Activated T-helper 1 cell treated with anti-CD3 and anti-CD28 coated beads, Interleukin-2, amount 50 U/mL, for 16 hours (primary cell): ENCODE results near the gene LRRC8C.
"Not testable (repeated sequence)": the region's sequence is repeated elsewhere in the genome, so short reads cannot be mapped to it uniquely, and the experiment has no call there.

Experiments used
- DNase-seq, 2 donors: peaks; one replicate each; pipeline ENCODE4 v3.0.0-alpha.2; 2020; ENCODE audit warnings: low read depth in 1 of 2, low spot score in 1 of 2

LRRC8C gene

DNA sequence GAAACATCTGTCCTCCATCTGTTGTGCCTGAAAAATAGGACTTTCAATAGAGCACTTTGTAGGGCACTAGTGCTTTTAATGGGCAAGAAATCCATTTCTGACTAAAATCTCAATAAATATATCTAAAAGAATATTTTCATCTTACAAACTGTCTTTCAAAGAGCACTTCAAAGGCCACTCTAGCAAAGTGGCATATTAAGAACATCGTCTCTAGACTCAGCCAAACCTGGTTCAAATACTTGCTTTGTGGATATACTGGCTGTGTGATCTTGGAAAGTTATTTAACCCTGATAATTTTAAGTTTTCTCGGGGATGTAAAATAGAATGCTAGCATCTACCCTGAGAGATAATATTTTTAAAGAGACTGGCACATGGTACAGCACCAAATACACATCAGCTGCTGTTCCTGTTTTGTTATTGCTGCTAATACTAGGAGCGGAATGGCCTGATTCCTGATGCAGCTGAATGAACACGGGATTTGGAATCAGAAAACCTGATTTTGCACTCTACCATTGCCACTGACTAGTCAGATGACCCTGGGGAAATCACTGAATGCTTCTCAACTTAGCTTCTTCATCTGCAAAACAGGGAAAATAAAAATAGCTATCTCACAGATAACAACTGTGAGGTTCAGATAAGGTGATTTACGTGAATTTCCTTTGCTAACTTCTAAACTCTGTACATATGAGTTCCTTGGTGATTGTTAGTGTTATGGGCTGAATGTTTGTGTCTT, 25.2 kb upstream of the LRRC8C start:
- DNase-seq: no peak

DNA sequence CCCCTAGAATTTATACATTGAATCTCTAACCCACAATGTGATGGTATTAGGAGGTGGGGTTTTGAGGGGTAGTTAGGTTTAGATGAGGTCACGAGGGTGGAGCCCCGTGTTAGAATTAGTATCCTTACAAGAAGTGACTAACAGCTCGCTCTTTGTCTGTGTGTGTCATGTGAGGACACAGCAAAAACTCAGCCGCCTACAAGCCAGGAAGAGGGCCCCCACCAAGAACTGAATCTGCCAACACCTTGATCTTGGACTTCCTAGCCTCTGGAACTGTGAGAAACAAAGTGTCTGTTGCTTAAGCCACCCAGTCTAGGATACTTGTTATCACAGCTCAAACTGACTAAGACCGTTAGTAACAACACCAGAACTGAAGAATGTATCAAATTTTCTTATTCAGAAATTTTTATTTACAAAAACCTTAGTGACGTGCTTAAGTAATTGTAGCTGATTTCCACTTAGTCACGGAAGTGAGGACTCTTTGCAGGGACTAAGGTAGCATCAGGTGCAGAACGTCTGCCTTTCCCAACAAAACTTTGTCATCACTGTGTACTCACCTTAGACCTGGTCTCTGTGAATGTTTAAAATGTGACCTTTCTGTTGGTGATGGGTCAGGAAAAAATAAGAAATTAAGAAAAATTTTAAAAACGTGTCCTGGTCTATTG, 24.5 kb upstream of the LRRC8C start:
- DNase-seq: peak; percentile 44 to 61

DNA sequence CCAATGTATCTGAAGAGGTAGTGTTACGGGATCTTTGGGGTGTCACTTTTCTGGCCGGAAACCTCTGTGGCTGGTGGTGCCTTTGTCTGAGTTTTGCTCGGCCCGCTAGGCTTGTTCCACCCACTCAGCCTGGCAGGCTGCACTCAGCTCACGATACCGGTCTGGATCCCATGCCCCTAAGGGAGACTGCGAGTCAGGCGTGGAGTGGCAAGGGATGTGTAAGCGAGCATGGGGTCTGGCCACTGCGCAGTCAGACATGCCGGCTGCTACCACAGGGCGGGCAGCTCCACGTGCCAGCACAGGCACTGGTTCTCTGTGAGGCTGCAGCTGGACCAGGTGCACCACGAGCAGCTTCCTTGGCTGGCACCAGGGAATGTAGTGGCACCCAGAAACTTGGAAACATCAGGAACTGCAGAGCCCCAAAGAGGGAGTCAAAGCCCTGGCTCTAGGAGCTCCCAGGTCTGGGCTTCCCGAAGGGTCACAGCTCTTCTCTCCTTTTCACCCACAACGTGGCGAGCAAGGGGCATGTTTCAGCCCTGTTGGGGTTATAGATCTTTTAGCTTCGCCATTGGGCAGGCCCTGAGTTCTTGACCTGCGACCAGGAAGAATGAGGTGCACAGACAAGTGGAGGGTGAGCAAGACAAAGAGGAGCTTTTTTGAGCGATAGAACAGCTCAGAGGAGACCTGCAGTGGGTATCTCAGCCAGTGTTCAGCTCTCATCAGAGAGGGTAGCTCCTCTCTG, 23.8 kb upstream of the LRRC8C start:
- peak in 1 of 2 donors; percentile 45 for DNase-seq

DNA sequence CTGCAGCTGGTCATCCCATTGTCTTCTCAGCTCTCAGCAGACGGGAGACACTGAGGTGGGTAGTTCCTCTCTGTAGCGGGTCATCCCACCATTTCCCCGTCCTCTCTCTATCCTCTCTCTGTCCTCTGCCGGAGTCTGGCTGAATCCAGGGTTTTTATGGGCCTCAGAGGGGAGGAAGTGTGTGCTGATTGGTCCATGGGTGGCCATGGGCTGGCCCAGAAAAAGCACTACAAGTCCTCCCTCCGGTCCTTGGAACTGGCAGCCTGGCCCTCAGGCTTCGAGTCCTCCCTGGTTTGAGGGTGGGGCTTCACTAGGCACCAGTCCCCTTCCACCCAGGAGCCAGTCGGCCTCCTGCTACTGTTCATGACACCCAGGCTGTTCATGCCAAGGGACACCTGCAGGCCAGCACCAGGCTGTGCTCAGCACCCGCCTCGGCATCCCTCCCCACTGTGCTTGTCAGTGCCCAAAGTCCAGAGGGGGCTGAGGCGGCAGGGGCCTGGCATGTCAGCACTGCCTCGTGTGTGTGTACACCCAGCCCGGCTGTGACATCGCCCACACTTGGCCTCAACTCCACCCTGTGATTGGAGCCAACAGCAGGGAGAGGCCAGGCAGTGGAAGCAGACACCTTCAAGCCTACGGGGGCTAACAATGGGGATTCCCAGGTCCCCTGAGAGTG, 23.0 kb upstream of the LRRC8C start:
- peak in 1 of 2 donors; percentile 30 for DNase-seq

DNA sequence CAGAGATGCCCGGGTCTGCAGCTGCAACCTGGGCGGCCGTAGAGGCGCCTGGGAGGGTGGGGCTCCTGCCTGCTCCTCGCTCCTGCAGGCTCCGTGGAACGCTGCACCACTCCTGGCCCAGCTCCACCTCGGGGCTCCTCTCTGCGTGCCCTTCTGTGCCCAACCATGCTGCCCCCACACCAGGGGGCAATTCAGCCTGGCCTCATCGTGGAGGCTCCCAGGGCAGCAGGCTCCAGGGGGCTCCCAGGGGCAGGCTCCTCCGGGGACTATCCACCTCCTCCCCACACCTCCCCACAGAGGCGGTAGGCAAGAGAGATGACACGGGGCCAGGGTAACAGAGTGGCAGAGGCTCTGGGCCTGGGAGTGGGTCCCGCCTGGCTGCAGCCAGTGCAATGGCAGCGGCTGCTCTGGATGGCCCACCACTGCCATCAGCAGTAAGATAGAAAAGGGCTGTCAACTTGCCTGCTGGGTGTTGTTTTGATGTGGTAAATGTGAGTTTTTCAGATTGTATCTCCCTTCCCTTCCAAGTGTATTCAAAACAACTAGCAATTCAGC, 22.4 kb upstream of the LRRC8C start:
- DNase-seq: peak in 1 of 2 donors; percentile 30

DNA sequence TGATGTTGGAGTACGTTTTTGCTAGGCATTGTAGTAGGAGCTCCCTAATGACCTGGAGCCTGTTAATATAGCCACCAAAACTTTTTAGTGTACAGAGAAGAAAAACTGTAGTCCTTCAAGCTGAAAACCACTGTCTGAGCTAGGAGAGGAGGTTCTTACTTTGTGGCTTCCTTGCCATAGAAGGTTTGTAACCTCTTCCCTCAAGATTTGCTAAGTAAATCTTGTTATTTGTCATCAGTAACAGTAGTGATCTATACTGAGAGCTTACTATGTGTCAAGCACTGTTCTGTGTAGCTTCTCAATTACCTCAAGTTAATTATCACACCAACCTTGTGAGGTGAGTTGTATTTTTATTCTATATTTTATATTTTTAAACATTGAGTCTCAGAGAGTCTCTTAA, 21.2 kb upstream of the LRRC8C start:
- DNase-seq: no peak

DNA sequence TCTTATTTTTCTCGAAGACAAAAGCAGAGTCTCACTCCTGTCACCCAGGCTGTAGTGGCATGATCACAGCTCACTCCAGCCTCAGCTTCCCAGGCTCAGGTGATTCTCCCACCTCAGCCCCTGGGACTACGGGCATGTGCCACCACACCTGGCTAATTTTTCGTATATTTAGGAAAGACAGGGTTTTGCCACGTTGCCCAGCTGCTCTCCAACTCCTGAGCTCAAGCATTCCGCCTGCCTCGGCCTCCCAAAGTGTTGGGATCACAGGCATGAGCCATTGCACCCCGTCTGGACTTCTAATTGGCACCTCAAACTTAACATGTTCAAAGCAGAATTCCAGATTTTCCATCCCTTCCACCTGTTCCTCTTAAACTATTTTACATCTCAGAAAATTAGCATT, 19.0 kb upstream of the LRRC8C start:
- DNase-seq: no peak

DNA sequence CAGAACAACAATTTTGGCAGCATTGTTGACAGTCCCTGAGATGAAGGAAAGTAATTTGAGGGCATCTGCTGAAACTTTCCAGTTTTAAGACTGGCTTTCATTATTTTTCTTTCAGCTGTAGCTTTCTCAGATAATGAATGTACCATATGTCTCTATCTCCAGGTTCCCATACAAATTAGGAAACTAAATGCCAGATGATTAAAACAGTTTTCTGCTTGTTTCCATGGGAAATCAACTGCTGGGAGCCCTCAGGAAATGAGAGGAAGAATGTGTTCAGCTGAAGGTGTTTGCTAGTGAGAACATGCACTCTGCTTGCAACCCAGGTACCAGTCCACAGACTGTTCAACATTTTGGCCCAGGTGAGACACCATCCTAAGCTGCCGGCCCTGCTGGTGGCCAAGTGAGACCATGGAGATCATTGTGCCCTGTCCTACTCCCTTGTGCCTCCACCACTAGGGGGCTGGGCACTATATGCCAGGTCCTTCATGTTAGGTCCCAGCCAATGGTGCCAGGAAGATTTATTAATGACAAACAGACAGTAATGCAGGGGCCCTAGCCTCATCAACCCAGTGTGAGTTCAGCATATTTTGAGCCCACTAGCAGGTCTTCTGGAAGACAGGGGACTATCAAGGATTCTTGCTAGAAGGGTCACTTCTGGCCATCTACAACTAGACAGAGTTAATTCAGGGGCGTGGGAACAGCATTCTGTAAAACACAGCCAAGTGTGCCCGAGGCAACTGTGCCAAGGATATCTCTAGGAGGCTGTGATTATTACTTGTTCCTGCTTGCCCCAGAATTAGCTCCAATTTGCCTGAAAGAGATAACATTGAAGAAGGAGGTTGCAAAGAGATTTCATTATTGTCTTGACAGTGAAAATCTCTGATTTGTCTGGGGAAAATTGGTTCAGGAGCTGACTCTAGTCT, 17.0 kb upstream of the LRRC8C start:
- no peak for DNase-seq

DNA sequence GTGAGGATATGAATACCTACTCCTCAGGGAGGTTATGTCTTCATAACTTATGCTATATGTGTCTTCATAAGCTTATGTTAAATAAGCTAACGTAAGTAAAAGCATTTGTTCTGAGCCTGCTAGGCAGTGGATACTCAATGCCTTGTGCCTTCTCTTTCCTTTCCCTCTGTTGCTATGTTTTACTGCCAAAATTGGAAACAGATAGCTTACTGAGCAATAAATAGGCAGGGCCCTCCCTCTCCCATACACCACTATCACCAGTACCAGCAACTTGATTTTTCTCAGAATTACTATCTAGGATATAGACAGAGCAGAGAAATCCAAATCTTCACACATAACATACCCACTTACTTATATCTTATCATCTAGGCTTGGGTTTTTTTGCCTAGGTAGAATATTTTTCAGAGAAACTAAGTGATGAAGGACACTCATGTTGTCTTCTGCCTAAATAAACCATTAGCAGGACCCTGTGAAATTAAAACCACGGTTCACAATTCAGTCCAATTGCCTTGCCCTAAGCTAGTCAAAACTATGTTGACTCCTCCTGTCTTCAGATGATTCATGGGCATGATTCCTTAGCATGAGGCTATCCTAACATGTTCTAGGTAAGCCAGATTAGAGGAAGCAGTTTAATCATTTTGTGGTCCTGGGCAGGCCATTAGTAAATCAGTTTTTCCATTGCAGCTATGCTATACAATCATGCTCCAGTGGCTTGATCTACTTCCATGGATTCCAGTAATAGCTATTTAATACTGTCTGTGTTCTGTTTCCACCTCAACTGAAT, 15.9 kb upstream of the LRRC8C start:
- no peak for DNase-seq

DNA sequence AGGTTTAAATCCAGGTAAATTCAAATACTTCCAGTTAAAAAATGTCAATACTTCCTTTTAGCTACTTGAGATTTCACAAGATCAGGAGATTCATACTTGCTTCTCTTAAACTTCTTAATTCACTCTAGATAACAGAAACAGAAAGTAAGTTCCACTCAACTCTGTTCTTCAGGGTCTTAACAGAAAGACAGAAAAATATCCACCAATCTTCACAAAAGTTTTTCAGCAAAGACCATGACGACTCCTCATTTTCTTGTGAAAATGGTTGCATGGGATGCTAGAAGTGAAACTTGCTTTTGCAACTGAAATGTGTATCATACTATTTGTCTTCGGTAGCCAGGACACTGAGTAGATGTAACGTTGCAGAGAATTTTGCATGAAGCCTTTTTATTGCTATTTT, 12.3 kb upstream of the LRRC8C start:
- DNase-seq: no peak

DNA sequence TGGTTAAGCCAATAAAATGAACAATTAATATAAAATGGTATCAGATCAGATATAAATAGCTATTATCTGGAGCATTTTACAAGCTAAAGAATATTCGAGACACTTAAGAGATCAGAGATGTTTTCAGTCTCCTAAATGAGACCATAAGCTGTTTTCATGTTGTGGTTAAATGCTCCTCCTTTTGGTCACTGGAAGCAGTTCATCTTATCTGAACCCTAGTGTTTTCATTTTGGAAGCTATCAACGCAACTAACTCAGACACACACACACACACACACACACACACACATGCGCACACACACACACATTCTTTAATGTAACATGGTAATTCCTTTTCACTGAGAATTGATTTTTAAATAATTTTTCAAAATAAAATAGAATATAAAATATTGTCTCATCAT, 10.0 kb upstream of the LRRC8C start:
- DNase-seq: no peak

DNA sequence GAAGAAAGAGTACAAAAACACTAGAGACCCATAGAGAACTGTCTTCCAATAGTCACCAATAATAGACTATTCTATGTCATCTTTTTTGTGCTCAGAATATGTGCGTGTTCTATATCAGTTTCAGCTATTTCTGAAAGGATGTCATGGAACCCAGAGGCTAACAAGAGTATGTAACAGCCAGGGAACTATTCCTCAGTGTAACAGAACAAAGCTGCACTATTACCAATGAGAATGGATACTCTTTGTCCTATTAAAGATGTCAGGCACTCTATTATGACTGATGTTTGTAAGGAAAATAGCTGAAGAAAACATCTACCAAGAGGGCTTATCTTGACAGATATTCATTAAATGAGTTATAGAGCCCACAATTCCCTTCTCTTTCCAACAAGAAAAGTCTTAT, 8.6 kb upstream of the LRRC8C start:
- no peak for DNase-seq

DNA sequence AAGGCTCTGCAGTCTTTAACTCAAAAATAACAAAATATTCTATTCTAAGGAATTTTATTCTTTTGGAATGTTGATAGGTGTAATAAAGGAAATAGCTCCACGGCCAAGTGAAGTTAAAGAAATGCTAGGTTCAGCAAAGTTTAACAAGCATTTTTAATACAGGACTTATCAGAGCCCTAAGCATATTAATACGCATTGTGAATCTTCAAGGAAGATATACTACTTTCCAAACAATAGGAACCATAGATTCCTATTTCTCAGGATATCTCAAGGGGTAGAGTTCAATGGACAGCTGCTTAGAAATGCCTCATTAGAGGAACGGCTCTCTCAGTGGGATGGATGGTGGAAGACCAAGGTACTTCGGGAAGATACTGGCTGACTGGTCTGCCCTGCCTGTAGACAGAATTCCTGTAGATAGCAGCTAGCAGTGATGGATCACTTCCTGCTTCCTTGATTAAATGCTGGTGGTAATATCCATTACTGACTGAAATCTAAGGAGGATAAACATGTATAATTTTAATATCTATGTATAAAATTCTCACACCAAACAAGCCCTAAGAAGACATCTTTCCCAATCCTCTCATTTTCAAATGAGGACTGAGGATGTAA, 8.1 kb upstream of the LRRC8C start:
- DNase-seq: no peak

DNA sequence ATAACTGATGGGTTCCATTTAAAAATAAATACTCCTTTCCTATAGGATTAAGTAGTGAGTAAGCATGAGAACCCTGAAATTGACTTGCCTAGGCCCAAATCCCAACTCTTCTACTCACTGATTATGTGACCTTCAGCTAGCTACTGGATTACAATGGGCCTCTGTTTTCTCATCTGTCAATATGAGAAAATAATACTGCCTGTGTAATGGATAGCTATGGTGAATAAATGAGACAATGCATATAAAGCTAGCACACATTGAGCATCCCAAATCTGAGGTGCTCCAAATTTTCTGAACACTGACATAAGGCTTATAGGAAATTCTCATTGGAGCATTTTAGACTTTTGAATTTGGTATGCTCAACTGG, 5.3 kb upstream of the LRRC8C start:
- DNase-seq: no peak

DNA sequence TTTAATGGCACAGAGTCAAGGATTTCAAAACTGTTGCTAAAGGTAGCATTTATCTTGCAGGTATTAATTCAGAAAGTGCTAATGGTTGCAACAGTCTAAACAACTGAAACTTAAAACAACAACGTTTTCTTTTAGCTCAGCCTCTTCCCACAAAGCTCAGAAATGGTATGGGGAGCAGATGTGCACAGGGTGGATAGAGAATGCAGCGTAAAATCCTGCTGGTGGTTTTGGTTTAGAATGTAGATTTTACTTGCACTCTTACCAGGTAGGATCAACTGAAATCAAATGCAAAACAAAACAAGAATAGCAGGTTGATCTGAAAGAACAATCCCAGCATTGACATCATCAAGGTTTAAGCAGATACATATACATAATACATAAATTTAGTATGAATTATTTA, 3.8 kb upstream of the LRRC8C start:
- no peak for DNase-seq

DNA sequence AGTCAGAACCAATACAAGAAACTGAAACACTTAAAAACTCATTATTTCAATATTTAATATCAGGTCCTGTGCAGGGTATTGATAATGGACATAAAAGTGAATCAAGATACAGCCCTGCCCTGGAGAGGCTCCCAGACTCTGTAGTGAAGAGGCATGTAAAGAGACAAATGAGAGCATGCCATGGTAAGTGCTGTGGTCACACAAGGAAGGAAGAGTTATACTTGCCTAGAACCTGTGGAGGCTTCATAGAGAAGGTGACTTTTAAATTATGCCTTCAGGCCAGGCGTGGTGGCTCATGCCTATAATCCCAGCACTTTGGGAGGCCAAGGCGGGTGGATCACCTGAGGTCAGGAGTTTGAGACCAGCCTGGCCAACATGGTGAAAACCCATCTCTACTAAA, 3.3 kb upstream of the LRRC8C start:
- not testable (repeated sequence) for DNase-seq

DNA sequence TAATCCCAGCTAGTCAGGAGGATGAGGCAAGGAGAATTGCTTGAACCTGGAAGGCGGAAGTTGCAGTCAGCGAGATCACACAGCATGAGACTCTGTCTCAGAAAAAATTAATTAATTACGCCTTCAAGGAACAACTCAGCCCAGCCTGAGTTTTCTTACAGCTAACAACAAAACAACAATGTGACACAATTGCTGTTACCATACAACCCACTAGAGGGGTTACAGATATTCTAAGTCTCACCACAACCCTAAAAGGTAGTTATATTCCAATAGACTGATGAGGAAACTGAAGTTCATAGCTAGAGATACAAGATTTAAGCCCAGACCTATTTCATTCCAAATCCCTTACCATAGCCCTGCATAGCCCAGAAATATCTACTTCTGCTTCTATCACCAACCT, 2.9 kb upstream of the LRRC8C start:
- DNase-seq: no peak

DNA sequence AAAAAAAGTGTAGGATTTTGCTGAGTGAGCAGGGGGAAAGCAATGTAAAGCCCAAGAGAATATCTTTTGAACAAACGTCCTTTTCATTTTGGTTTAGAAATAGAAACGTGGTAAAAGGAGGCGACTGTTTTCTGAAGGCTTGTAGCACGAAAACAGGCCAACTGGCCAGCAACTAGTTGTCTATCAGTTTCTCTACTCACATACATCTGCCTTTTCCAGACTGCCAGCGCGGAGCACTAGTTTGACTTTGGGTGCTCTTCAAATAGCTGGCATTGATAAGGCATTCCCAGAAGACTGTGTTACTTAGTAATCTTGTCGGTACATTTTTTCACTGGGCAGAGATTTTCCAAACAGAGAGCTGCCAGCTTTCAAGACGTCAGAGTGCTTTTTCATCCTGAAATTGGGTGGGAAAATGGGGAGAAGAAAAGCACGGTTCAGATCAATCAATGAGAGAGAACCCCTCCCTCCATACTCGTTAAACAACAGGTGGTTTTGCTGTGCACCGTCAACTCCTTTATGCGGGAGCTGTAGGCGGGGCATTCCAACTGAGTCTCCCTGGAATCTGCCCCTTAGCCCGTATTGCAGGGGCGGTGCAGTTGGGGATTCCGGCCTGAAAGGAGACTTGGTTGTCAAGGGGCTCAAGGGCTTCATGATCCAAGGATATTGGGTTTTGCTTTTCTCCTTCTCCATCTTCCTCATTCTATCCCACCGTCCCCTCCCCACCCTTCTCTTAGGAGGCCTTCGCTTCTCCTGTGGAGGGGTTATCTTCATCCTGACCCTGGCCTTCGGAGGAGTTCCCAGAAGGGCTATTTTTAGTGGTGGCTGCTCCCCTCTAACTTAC, 884 bp upstream of the LRRC8C start:
- DNase-seq: no peak
